ENCODE data around the gene GRIK3.

Gene GRIK3

DNA sequence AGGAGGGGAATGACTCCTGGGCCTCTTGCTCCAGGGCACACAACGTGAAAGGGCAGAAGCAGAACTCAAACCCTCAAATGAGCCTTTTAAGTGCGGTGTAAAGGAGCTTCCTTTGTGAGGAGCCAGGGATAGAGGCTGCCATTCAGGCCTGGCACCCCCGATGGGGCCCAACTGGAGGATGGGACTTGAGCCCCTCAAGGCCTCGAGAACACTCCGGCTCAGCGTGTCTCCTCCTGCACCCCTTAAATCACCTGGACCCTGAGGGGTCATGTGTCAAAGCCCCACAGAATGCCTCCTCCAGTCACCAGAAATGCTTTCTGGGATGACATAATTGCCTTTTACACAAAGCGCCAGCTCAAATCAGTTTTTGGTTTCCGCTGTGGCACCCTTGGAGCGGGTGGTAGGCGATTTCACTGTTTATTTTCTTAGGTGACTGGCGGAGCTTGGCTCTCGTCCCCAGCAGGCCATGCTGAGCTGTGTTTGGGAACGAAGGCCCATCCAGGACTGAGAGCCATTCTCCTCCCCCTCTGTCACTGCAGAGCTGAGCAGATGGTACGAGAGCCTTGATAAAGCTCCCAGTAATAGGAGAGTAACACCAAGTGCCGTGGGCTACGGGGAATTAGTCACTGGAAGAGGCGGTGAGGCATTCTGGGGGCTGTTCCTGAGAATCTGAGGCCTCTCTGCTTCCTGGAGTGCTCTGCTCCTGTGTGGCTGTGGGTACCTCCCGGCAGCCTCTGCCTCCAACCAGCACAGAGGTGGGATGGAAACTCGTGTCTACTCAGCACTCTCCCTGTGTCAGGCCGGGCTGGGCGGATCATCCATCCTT is 163.0 kb downstream of the GRIK3 start:
- no peak for DNase-seq

GRCh38 chr1:36869826-36870225 is 164.5 kb downstream of the GRIK3 start:
- DNase-seq, result no peak

GRCh38 chr1:36869054-36869453 is 165.3 kb downstream of the GRIK3 start:
- no peak for DNase-seq

DNA sequence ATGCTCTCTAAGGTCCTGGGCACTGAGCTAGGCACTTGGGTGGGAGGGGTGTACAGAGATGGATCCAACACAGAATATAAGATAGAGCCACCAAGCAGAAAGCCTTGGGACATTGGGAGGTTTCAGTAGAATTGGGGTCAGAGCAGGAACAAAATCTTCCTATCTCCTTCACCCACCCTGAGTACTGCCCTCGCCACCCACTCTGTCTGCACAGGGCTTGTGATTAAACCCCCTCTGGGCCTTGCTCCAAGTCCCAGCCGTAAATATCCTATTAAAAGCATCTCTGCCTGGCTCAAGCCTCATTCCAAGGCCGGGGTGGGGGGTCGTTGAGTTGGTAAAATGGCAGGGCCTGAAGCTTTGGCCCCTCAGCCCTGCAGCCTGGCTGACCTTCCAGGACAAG is 166.7 kb downstream of the GRIK3 start:
- DNase-seq, result no peak

DNA sequence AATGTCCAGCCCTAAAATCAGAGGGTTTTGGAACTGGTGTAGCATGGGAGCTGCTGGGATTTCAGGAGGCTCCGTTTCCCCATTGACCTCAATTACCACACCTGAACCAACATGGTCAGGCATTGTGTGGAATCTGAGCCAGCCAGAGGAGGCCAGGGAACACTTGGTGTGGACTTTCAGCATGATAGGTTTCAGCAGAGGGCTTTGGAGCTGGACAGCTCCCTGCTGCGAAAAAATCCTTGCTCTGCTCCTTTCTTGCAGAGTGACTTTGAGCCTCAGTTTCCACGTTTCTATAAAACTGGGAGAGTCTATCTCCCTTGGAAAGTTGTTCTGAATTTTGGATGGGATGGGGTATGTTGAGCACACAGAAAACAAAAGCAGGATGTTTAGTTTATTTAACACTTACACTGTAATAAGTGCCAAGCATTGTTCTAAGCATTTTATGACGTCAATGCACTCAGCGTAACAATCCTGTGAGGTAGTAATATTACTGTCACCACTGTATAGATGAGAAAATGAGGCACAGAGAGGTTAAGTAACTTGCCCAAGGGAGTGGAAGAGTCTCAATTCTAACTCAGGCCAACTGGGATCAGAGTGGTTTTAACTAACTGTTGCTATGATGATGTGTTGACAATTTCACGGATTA is 168.0 kb downstream of the GRIK3 start:
- no peak for DNase-seq

DNA sequence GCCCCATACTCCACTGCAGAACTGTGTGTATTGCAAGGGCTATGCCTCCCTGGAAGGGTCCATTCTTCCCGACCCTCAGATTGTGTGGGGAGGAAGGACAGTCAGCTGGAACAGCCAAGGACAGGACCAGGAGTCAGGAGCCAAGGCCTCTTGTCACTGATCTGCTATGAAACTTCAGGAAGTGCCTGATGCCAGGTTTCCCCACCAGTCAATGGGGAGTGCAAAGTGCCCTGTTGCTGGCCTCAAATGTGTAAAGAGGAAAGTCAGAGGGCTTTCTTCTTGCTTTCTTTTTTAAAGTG is 168.8 kb downstream of the GRIK3 start:
- DNase-seq, result no peak

DNA sequence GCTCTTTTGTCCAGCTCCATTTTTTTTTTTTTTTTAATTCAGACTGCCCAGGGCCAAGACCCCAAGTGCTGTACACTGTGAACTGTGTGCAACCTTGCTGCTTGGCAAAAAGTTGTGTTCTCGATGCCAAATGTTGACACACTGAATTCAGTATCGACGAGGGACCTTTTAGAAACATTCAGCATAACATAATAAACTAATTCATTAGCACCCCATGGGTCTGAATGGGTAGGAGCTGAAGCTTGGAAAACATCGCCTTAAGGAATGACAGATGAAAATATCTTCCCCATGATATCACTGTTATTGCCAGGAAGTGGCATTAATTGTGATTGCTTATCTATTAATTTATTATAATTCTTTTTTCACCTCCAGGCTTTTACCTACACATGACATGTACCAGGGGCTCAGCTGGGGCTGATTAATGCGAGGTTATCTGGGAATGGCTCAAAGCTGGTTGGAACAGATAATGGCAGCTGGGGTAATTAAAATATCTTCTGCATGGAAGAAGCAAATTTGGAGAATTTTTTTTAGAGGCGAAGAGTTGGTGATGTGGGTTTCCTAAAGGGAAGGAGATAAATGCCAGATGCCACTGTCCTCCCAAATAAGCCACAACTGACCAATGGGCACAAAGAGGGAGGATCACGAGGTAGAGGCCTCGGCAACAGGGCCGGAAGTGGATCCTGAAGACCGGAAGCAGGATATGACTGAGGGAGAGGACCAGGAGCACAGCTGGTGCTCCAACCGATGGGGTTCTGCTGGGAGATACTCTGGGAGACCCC is 169.3 kb downstream of the GRIK3 start:
- no peak for DNase-seq

- no peak for DNase-seq
Measured at GRCh38 chr1:36864182-36864822, 170.0 kb downstream of the GRIK3 start.

DNA sequence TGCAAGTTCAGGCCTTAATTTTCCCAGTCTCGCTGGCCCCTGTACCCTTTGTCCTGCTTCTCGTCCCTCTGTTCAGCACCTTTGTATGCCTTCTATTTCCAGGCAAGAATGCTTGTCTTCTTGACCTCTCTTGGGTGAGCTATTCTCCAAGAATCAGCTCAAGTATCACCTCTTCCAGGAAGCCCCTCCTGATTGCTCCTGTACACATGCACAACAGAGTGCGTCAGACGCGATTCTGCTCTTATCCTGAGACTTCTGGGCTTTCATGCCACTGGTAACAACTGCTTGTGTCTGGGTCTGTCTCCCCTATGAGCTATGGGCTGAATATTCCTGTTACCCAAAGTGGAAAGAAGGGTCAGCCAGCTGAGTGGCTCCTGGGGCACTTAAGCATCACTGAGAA is 170.8 kb downstream of the GRIK3 start:
- DNase-seq, result no peak

- no peak for DNase-seq
Measured at GRCh38 chr1:36863061-36863460, 171.3 kb downstream of the GRIK3 start.

DNA sequence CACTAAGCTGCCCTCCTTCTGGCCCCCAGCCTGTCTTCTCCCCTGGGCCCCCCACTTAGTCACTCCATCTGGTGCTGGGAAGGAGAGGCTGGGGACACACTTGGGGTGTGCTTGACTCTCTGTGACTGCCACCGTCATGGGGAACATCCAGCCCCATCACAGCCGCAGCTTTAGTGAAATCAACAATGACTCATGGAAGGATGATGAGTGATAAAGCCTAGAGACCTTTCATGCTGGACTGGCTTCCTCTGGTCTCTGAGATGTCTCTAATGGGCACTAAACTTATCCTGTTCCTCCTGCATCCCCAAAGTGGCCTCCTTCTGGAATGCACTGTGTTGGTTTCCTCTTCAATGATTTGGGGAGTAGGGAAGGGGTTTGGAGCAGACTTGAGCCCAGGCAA is 172.9 kb downstream of the GRIK3 start:
- no peak for DNase-seq

DNA sequence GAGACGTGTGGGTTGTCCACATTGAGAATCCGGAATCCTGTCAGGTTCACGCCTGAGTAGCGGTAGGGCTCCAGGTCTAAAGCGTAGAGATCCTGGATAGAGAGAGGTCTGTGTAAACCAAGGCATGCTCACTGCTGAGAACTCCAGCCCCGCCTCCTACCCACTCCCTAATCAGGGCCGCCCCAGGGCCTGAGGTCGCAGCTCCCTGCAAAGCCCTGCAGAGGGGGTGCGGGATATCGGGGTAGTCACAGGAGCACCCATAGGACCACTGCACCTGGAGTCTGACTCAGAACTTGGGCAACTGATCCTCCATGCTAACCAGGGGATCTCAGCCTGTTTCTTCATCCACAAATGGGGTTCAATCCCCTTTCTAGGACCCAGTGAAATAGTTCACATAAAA is 174.4 kb downstream of the GRIK3 start:
- DNase-seq, result no peak

DNA sequence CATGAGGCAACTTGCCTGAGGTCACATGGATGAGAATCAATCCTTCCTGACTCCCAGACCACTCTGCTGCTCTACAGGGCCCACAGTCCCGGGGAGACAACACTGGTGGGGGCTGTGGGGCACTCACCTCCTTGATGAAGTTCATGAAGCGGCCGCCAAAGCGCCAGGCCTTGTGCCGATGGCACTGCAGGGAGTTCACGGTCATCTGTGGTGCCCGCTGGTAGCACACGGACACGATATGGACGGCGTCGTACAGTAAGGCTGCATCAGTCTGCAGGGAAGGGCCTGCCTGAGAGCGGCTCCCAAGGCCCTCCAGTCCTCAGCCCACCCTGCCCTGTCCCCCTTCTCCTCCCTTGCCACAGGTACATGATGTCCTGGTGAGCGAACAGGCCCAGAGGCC is 175.3 kb downstream of the GRIK3 start:
- DNase-seq, result no peak

DNA sequence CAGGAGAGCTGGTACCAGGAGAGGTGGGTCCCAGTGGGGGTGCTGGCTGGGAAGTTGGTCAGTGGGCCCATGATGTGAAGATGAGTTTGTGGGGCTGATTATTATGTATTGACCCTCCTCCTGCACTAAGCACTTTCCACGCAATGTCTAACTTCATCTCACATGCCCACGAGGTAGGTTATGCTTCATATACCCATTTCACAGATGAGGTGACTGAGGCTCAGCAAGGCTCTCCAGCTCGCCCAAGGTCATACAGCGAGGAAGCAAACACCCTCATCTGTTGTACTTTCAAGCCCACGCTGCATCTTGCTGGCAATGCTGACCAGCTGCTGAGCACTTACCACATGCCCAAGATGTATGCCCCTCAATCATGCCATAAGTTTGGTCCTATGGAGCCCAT is 175.8 kb downstream of the GRIK3 start:
- no peak for DNase-seq

GRCh38 chr1:36857754-36858153 is 176.6 kb downstream of the GRIK3 start:
- no peak for DNase-seq

DNA sequence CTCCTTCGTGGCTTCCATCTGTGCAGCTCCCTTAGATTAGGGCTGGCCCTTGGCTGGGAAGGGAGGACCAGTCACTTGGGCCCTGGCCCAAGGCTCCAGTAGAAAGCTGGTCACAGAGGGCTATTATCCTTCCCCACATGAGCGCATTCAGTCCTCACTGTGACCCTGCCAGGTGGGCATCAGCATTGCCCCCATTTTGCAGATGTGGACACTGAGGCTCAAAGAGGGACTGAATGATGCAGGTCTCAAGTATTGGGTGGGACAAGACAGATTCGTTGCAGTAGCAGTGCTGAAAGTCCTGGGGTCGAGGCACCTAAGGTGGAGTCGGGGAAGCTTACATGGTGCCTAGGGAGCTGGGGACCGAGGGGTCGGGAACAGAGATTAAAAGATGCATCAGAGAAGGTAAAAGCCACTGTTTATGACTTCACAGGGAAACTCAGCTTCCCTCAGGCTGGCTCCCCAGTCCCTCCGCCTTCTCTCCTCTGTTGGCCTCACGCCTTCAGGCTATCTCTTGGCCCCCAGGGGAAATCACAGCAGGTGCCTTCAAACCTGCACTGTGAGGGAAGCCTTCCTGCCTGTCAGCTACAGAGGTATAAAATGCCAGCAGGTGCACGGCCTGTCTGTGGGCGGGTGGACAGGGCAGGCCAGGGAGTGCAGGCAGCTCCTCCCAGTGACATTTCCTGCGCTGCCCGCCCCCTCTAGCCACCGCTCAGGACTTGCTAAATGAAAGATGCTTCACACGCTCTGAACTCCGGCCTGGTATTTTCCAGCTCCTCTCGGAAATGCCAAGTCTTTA is 178.4 kb downstream of the GRIK3 start:
- DNase-seq, result no peak

GRCh38 chr1:36853638-36854037 is 180.7 kb downstream of the GRIK3 start:
- no peak for DNase-seq

DNA sequence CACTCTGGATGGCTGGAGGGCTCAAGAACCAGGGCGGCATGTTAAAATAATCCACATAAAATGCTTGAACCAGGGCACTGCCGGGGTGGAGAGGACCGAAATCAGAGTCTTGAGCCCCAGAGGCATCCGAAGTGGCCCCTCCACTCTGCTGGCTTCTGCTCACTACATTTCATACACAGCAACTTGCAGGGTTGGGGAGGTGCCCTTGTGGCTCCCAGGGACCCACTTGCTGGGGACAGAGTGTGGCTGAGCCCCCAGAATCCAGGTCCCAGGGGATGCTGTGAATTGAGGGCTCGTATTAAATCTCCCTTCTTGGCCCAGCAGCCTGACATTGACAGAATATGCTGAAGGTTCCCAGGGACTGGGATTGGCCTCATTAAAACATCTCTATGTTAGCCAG is 181.7 kb downstream of the GRIK3 start:
- no peak for DNase-seq

DNA sequence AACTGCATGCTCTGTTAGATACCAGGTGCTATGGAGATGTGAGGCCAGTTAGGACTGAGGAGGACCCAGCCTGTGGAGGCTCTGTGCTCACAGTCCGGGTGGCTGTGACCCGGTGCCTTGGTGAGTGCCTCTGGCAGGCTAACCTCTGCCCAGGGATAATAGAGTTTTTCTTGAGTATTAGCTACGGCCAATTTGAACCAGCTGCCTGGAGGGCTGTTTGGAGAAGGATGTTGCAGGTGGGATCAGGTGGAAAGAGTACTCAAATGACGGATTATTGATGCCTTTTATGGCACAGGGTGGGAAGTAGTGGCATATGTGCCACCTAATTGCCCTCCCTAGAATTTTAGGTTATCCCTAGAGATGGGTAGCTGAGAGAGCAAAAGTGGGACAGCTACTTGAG is 182.7 kb downstream of the GRIK3 start:
- no peak for DNase-seq

DNA sequence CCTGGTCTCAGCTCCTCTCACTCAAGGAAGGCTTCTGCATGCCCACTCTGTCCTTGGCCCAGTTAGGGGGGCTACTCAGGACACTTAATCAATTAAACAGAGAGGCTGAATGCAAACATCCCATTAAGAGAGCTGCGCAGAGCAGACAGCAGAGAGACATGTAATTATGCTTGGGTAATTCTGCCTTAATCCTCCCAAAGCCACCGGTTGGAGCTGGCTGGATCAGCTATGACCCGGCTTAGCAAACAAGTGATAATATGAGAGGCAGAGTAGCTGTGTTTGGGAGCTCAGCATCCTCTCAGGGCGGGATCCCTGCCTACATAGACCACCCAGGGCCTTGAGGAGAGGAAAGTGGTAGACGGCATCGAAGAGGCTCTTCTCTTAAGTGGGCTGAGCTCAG is 183.2 kb downstream of the GRIK3 start:
- no peak for DNase-seq

GRCh38 chr1:36849956-36850355 is 184.4 kb downstream of the GRIK3 start:
- DNase-seq, result no peak

DNA sequence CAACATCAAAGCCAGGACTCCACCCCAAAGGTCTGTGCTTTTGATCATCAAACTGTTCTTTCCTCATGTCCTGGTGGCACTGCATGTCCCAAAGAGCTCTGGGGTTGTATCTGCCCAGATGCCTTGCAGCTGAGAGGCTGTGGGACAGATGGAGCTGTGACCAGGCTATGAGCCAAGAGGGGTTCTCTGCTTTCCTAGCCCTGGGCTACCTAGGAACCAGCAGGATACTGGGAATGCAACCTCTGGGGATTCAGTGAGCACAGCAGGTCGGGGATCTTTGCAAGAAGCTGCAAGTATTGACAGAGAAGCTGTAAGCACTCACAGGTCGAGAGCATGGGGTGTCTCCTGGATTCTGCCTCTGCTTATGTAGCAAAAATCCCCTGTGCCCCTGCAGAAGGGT is 186.6 kb downstream of the GRIK3 start:
- DNase-seq, result no peak

- no peak for DNase-seq
Measured at GRCh38 chr1:36847186-36847585, 187.1 kb downstream of the GRIK3 start.
